ENCODE data around the gene GSTA1.
"Not testable (repeated sequence)": the region's sequence is repeated elsewhere in the genome, so short reads cannot be mapped to it uniquely, and the experiment has no call there.

Gene GSTA1

GRCh38 chr6:52803668-52804255 lies at the start of gene GSTA1:
GSTA1 (minus strand) TSS chr6:52803816; CDS start chr6:52799267, 4,549 bp downstream.
- DNase-seq, result not testable (repeated sequence)

GRCh38 chr6:52849137-52849536 lies 45.5 kb upstream of the GSTA1 start:
- no peak for DNase-seq

DNA sequence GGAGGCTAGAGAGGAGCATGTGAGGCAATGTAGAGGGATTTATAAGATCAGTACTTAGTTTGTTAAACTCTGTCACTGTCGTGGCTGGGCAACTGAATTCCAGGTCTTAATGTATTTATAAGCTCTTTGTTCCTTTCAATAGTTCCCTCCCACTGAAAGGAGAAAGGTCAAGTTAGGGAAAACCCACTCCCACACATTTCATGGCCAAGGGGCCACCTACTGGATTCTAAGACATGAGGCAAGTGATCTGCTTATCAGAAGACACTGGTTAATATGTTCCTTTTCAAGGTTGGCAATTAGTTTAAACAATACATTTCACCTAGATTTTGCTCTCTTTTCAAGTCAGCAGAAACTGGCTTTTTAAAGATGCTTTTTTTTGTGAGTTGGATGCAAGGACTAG lies 42.4 kb upstream of the GSTA1 start:
- DNase-seq, result no peak

- DNase-seq, result no peak
These were observed 40.0 kb upstream of the GSTA1 start for GRCh38 chr6:52843605-52844004.

- no peak for DNase-seq
These were observed 37.4 kb upstream of the GSTA1 start, which contains the start of gene GSTA5 for GRCh38 chr6:52840763-52841585. GSTA5 (minus strand) TSS chr6:52840813.

GRCh38 chr6:52839124-52840055 lies 35.8 kb upstream of the GSTA1 start:
- peak; percentile 60 for DNase-seq

DNA sequence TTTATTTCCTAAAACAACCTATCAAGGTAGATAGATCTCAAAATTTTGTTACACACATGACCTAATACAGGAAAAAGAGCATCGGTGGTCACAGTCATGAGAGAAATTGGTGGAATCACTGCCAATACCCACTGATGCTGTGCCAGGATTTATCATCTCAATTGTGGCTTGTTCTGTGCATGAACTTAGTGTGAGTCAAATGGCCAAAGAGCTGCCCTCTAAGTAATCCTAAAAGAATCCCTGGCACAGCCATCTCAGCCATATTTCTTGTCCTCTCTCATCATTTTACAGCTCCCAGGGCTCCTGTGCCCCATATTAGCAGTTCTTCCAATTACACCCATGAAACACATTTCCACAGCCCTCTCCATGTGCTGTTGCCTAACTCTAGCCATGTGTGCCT lies 30.9 kb upstream of the GSTA1 start:
- DNase-seq, result no peak

DNA sequence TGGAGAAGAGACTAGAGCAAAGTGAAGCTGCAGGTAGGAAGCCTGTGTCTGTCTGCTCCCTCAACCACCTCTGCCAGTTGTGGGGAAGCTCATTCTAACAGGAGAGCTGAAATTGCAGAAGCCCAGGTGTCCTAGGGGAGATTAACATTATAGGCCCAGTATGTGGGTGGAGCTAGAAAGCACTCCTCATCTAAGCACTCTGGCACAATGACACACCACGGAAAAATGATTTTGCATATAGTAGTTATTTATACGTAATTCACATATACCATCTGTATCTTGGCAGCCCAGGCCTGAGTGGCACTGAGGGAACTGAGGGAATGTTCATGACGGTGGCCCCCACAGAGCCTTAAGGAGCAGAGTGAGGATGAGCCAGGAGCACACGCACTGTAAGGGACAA lies 27.3 kb upstream of the GSTA1 start:
- DNase-seq, result not testable (repeated sequence)

DNA sequence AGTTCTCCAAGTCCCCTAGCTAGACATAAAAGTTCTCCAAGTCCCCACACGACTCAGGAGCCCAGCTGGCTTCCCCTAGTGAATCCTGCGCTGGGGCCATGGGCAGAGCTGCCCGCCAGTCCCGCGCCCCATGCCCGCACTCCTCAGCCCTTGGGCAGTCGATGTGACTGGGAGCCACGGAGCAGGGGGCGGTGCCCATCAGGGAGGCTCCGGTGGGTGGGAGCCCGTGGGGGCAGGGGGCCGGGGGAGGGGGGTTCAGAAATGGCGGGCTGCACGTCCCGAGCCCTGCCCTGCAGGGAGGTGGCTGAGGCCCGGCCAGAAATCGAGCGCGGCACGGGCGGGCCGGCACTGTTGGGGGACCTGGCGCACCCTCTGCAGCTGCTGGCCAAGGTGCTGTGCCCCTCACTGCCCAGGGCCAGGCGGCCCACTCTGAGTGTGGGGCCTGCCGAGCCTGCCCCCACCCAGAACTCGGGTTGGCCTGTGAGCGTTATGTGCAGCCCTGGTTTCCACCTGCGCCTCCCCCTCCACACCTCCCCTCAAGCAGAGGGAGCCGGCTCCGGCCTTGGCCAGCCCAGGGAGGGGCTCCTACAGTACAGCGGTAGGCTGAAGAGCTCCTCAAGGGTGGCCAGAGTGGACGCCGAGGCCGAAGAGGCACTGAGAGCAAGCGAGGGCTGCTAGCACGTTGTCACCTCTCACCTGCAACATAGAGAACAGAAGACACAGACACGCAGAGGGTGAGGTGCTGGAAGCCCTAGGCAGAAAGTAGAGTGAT lies 25.6 kb upstream of the GSTA1 start:
- no peak for DNase-seq

DNA sequence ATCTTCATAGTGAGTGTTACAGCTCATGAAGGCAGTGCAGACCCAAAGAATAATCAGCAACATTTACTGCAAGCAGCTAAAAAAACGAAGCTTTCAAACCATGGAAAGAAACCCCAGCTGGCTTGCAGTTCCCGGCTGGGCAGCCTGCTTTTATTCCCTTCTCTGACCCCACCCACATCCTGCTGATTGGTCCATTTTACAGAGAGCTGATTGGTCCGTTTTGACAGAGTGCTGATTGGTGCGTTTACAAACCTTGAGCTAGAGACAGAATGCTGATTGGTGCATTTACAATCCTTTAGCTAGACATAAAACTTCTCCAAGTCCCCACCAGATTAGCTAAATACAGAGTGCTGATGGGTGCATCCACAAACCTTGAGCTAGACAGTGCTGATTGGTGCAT lies 25.0 kb upstream of the GSTA1 start:
- not testable (repeated sequence) for DNase-seq

GRCh38 chr6:52827073-52827783 lies 23.6 kb upstream of the GSTA1 start:
- DNase-seq, result not testable (repeated sequence)

- DNase-seq, result no peak
These were observed 22.9 kb upstream of the GSTA1 start for GRCh38 chr6:52826513-52826912.

DNA sequence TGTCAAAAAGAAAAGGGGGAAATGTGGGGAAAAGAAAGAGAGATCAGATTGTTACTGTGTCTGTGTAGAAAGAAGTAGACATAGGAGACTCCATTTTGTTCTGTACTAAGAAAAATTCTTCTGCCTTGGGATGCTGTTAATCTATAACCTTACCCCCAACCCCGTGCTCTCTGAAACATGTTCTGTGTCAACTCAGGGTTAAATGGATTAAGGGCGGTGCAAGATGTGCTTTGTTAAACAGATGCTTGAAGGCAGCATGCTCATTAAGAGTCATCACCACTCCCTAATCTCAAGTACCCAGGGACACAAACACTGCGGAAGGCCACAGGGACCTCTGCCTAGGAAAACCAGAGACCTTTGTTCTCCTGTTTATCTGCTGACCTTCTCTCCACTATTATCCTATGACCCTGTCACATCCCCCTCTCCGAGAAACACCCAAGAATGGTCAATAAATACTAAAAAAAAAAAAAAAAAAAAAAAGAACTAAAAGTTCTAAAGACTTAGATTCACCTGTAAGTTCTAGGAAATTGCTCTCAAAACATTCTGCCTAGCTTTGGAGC lies 22.4 kb upstream of the GSTA1 start:
- DNase-seq, result not testable (repeated sequence)

DNA sequence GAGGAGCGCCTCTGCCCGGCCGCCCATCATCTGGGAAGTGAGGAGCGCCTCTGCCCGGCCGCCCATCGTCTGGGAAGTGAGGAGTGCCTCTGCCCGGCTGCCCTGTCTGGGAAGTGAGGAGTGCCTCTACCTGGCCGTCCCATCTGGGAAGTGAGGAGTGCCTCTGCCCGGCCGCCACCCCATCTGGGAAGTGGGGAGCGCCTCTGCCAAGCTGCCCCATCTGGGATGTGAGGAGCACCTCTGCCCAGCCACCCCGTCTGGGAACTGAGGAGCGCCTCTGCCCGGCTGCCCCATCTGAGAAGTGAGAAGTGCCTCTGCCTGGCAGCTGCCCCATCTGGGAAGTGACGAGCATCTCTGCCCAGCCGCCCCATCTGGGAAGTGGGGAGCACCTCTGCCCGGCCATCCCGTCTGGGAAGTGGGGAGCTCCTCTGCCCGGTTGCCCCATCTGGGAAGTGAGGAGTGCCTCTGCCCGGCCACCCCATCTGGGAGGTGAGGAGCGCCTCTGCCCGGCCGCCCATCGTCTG lies 21.7 kb upstream of the GSTA1 start:
- DNase-seq, result not testable (repeated sequence)

GRCh38 chr6:52821842-52822241 lies 18.2 kb upstream of the GSTA1 start:
- DNase-seq, result no peak

- DNase-seq, result no peak
These were observed 16.6 kb upstream of the GSTA1 start for GRCh38 chr6:52820198-52820597.

- DNase-seq, result peak; percentile 37
These were observed 11.8 kb upstream of the GSTA1 start for GRCh38 chr6:52815167-52816092.

DNA sequence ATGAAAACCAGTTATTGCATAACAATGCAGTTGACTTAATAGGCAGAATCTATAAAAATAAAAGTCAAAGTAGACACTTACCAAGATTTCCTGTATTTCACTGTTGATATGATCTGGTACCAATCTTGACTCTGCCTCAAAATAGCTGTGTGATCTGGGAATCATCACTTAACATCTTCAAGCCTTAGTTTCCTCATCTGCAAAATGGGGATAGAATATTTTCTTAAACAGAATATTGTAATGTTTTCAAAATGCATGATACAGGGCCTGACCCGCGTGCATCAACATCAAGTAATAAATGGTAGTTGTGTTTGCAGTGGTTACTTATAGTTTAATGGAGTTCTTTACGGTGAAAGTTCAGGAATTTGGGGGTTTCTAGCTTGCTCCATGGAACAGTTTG lies 10.9 kb upstream of the GSTA1 start:
- not testable (repeated sequence) for DNase-seq

GRCh38 chr6:52809777-52810176 lies 6.2 kb upstream of the GSTA1 start:
- not testable (repeated sequence) for DNase-seq

DNA sequence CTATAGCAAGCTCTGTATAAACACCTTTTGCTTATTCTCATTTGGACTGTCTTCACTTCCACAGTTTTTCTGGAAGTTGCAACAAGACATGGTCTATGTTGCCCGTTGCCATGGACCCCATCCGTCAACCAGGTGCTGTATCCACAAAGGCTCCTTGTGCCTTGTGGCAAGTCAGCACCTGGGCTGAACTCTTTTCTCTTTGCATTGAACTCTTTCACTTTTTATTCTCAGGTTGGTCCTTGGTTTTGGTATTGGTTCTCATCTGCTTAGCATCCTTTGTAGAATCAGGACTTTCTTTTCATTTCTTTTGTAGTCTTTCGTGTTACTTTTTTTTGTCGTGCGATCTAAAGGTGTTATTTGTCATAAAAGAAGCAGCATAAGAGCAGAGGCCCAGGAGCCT lies 5.0 kb upstream of the GSTA1 start:
- DNase-seq, result no peak
